NCI-H1930 (cell line): ENCODE data around the gene NAGPA.
A peak's percentile ranks its signal among the peaks of the same experiment; 100 is the strongest.
"Not testable (repeated sequence)": the region's sequence is repeated elsewhere in the genome, so short reads cannot be mapped to it uniquely, and the experiment has no call there.

ENCODE experiments used
- DNase-seq, 2 experiments: peaks; one replicate each; lab custom pipeline; 2025; lab: John Stamatoyannopoulos, UW

The NAGPA gene, protein sequence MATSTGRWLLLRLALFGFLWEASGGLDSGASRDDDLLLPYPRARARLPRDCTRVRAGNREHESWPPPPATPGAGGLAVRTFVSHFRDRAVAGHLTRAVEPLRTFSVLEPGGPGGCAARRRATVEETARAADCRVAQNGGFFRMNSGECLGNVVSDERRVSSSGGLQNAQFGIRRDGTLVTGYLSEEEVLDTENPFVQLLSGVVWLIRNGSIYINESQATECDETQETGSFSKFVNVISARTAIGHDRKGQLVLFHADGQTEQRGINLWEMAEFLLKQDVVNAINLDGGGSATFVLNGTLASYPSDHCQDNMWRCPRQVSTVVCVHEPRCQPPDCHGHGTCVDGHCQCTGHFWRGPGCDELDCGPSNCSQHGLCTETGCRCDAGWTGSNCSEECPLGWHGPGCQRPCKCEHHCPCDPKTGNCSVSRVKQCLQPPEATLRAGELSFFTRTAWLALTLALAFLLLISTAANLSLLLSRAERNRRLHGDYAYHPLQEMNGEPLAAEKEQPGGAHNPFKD

DNA sequence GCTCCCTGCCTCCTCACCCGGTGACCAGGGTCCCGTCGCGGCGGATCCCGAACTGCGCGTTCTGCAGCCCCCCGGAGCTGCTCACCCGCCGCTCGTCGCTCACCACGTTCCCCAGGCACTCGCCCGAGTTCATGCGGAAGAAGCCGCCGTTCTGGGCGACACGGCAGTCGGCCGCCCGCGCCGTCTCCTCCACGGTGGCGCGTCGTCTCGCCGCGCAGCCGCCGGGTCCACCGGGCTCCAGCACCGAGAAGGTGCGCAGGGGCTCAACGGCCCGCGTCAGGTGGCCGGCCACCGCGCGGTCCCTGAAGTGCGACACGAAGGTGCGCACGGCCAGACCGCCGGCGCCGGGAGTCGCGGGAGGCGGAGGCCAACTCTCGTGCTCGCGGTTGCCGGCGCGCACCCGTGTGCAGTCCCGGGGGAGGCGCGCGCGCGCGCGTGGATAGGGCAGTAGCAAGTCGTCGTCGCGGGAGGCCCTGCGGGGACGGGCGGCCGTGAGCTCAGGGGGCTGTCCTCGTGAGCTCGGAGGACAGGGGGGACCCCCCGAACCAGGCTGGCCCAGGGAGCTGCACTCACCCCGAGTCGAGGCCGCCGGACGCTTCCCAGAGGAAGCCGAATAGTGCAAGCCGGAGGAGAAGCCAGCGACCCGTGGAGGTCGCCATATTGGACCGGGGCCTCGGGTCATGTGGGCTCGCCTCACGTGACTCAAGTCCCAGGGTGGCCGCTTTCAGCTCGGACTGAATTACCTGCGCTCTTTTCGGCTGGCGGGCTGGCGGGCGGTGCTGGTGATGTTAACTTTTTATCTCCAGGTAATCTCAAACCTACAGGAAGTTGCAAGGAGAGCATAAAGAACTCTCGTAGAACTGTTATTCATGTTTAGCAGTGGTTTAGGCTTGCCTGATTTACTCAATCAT, at the start of gene NAGPA:
NAGPA (minus strand) TSS at position 680 of the 911 bp plus-strand sequence; CDS start at position 659, 21 bp downstream.
- peak; percentile 75 to 80 for DNase-seq

DNA sequence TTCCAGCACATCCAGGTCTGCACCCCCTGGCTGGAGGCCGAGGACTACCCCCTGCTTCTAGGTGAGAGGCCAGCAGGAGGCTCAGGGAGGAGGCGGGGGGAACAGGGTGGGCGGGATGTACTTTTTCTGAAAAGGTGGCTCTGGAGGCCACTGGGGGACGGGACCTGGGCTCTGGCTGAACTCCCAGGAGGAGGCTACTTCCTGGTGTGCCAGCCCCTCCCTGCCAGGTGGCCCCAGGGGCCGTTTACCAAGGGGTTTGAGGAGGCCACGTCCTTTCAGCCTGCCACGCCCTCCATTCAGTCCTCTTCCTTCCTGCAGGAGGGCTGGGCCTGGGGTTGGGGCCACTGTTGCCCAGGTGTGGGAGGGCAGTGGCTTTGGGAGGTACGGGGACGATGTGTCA, 47.3 kb upstream of the NAGPA start:
- DNase-seq: not testable (repeated sequence)

DNA sequence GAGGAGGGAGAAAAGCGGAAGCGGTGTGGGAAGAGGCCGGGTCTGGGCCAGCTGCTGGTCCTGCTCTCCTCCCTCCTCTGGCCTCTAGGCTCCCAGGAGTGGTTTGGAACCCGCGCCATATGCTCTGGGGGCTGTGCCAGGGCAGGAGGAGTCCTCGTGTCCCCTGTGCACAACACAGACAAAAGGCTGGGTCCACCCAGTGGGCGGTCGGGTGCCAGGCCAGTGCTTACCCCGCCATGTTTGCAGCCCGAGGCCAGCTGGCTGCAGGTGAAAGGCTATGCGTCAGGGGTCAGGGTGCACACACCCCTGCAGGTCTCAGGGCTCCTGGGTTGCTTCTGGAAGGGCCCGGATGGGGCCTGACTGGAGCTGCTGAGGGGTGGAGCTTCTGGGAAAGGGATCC, 46.7 kb upstream of the NAGPA start:
- DNase-seq: not testable (repeated sequence)

DNA sequence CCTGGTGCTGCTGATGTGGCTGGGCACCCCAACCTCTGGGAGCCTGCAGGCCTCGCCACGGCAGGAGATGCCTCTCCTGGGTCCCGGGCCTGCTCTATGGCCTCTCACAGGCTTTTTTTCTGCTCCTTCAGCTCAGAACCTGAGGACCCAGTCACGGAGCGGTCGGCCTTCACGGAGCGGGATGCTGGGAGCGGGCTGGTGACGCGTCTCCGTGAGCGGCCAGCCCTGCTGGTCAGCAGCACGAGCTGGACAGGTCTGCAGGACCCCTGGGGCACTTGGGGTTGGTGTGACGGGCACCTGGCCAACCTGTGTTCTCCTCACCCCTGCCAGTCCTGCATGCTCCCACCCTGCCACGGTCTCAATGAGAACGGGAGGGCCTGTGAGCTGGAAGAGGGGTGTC, 44.9 kb upstream of the NAGPA start:
- no peak for DNase-seq

DNA sequence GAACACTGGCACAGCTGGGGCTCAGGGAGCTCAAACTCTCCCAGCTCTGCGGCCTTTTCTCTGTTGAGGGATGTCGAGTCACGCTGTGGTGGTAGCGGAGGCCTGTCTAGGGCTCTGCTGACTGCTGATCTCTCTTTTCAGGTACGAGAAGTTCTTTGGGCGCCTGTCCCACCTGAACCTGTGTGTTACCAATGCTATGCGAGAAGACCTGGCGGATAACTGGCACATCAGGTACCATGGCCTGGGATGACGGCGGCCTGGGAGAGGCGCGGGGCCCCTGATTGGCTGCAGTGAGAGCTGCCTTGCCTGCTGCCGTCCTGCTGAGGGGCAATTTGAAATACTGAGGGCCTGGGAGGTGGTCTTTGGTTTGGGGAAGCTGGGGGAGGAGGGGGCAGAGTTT, 43.6 kb upstream of the NAGPA start:
- DNase-seq: no peak

DNA sequence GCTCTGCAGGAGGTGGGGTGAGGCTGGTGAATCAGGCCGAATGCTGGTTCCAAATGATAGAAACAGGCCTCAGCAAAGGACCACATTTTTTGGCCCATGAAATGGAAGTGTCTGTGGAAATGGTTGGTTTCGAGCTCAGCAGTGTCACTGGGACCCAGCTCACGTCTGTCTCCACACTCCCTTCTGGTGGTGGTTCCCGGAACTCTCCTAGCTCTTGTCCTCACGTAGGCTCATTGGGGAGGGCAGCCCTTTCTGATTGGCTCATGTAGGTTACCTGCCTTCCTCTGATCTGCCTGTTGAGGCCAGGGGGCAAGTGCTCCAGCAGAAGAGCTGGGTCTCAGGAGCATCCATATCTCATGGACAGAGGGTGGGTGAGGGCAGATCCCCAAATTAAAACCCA, 41.9 kb upstream of the NAGPA start:
- no peak for DNase-seq

DNA sequence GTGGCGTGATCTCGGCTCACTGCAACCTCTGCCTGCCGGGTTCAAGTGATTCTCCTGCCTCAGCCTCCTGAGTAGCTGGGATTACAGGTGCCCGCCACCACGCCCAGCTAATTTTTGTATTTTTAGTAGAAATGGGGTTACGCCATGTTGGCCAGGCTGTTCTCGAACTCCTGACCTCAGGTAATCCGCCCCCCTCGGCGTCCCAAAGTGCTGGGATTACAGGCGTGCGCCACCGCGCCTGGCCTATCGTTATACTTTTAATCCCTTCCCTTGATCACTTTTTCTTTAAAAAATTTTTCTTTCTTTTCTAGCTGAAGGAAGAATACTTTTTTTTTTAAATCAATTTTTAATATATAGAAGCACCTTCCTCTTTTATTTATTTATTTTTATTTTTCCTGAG, 40.0 kb upstream of the NAGPA start:
- DNase-seq: not testable (repeated sequence)

DNA sequence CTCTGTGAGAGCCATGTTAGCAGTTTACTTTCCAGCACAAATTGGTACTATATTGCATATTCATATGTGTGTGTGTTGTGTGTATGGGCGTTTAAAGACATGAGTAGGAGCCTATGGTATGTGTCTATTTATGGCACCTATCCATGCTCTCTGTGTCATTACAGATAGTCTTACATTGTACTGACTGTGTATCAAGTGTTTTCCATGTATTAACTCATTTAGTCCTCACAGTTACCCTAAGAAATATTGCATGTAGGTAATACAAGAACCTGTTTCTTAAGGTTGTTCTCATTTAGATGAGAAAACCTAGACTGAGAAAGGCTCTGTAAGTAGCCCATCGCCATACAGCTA, 39.5 kb upstream of the NAGPA start:
- DNase-seq: no peak

DNA sequence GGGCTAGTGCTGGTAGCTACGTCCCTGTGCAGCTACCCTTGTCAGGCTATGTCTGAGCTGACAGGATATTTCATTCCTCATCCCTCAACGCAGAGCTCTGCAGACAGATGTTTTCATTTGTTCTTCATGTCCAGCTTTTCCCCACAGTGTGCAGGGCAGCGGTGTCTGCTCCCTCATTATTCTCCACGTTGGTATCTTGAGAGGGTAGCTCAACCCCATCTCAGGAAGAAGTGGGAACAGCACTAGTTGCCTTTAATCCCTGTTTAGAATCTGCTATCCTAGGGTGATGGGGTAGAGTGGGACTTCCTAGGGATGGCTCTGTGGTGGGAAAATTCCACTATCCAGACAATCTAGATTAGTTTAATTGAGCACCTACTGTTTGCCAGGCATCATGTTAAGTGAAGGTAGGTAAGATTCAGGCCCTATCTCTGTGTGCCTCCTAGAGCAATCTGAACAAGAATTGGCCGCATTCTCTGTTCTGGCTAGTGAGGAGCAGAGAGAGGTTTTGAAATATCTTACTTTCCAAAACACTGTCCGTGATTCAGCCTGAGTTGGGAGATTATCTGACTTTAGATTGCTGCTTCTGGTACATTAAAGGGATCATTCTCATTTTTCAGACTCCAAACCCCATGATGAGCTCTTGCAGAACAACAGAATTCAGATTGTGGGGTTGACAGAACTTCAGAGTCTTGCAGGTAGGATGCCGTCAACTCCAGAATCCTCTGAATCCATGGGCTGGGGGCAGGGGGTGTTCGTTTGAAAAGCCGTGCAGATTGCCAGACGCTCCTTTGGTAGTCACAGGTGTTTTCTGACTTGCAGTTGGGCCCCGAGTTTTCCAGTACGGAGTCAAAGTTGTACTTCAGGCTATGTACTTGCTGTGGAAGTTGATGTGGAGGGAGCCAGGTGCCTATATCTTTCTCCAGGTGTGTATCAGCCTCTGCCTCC, 38.9 kb upstream of the NAGPA start:
- no peak for DNase-seq

DNA sequence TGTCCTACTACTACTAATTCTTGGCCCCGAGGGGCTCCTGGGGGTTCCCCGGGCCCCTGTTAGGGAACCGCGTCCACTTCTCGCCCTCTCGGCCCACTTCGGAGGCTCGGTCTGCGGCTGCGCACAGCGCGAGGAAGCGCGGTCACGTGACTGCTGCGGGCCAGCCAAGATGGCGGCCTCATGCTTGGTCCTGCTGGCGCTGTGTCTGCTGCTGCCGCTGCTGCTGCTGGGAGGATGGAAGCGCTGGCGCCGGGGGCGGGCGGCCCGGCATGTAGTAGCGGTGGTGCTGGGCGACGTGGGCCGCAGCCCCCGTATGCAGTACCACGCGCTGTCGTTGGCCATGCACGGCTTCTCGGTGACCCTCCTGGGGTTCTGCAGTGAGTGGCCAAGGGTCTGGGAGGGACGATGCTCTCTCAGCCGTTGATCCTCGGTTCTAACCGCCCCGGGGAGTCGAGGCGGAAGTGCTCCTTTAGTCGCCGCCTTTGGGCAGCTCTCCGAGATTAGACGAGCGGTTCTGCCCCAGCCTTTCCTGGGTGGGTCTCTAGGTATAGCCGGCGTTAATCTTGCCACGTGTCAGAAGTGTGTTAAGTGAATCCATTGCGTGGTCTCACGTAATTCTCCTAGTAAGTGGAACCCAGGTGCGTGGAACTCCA, 38.1 kb upstream of the NAGPA start, which contains the start of gene ALG1:
ALG1 (plus strand) TSS at position 163 of the 653 bp plus-strand sequence; CDS start at position 170, 7 bp downstream.
- DNase-seq: peak; percentile 84 to 93

DNA sequence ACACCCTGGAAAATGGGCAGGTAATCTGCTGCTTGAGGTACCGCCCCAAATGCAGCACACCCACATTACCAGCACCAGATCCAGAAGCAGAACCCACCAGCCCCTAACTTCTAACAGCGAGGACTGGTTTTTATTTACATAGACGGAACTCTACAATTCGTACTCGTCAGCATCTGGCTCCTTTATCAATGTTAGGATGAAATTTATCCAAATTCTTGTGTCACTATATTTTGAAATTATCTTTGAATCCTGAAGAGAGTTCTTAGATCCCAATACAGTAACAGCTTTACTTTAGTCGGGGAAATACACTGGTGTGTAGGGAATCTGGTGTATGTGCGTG, 37.6 kb upstream of the NAGPA start:
- DNase-seq: no peak

DNA sequence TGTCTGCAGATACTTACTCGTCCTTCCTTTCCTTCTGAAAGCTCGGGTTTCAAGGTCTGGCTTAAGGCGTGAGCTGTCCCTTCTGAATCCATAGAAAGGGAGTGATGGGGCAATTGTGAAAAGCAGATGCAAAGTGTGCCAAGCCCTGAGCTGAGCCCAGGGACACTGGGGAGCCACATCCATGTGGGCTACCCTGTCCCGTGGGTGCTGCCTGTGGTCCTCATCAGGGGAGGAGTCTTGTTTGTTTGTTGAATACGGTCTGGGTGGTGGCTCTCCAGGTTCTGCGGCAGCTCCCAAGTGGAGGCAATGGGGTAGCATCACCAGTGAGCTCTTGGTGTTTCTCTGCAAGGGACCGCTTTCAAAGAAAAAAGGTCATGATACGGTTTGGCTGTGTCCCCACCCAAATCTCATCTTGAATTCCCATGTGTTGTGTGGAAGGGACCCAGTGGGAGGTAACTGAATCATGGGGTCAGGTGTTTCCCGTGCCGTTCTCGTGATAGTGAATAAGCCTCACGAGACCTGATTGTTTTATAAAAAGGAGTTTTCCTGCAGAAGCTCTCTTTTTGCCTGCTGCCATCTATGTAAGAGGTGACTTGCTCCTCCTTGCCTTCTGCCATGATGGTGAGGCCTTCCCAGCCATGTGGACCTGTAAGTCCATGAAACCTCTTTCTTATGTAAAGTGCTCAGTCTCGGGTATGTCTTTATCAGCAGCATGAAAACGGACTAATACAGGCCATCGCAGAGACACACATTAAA, 36.9 kb upstream of the NAGPA start:
- DNase-seq: no peak

DNA sequence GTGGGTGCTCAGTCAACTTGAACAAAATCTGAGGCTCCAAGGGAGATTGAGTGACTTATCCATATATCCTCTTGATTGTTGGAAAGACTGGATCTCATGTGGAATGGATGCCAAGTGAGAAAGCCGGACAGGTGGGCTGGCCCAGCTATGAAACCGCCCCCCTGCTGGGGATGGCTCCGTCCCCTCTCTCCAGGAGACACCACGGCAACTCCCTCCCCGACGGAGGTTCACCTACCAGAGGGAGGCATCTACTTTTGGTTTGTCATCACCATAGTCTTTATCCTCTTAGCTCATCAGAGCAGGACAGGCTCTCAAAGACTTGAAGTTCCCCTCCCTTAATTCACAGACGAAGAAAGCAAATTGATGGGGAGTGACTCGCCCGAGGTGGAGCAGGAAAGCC, 36.1 kb upstream of the NAGPA start:
- DNase-seq: no peak

DNA sequence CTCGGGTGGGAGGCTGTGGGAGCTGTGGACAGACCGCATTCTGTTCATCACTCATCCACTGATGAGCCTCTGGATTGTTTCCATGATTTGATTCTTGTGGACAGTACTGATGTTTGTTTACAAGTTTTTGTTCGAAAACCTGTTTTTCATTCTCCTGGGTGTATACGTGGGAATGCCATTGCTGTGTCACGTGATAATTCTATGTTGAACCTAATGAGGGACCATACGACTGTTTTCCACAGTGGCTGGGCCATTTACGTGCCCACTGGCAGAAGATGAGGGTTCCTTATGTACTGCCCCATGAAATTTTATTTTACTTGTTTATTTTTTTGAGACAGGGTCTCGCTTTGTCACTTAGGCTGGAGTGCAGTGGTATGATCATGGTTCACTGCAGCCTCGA, 35.3 kb upstream of the NAGPA start:
- DNase-seq: no peak

DNA sequence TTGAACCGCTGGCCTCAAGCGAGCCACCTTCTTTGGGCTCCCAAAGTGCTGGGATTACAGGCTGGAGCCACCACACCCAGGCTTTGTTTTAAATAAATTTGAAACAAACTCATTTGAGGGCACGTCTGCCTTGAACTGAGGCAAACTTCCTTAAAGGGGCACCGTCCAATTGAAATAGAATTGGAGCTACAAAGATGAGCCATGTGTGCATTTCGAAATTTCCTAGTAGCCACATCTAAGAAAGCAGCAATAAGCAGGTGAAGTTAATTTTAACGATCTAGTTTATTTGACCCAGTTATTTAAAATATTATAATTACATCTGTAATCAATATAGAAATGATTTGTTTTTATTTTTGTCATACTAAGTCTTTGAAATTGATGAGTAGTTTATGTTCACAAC, 32.8 kb upstream of the NAGPA start:
- no peak for DNase-seq

DNA sequence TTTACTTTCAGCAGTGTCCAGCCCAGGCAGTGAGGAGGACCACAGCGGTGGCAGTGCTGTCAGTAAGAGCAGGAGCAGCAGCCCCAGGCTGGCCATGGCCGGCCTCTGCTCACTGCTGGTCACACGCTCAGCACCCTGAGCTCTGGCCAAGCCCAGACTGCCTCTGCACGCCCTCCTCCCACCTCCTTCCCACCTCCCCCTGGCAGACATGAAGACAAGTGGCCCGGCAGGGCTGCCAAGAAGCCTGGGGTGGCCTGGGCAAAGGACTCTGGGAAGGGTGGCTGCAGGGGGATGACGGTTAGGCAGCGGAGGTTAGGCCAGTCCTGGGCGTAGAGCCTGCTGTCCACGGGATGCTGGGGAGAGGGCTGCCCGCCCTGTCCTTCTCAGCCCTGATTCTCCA, 32.1 kb upstream of the NAGPA start, which contains the start of gene C16orf89:
C16orf89 (minus strand) TSS at position 144 of the 400 bp plus-strand sequence; CDS start at position 96, 48 bp downstream.
- DNase-seq: no peak

DNA sequence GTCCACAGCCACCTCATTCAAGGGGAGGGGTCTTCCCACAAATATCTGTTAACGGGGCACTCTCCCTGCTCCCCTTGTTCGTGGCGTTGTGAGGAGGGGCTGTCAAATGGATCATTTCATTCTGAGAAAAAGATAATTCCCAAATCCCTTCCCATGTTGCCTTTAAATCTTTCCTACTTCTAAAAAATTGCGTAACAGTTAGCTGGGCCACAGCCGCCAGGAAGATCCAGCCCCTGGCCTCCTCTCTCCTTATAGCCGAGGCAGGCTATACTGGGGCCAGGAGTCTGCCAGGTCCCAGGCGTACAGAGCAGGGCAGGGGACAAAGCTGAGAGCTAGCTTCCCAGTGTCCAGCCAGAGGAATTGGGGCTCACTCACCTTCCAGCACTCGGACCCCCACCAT, 31.6 kb upstream of the NAGPA start:
- DNase-seq: no peak

DNA sequence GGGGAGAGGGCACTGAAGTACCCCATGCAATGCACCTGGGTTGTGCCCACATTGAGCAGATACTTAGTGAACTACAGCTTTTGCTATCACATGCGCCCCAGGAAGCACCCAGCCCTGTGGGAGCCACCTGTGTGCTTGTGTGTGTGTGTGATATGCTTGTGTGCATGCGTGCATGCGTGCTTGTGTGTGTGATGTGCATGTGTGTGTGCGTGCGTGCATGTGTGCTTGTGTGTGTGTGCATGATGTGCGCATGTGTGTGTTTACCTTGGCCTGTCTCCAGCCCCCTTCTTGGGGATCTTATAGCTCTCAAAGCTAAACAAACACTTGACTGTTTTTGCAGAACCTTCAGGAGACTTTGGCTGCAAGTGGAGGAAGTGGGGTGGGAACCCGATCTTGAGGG, 31.2 kb upstream of the NAGPA start:
- no peak for DNase-seq

DNA sequence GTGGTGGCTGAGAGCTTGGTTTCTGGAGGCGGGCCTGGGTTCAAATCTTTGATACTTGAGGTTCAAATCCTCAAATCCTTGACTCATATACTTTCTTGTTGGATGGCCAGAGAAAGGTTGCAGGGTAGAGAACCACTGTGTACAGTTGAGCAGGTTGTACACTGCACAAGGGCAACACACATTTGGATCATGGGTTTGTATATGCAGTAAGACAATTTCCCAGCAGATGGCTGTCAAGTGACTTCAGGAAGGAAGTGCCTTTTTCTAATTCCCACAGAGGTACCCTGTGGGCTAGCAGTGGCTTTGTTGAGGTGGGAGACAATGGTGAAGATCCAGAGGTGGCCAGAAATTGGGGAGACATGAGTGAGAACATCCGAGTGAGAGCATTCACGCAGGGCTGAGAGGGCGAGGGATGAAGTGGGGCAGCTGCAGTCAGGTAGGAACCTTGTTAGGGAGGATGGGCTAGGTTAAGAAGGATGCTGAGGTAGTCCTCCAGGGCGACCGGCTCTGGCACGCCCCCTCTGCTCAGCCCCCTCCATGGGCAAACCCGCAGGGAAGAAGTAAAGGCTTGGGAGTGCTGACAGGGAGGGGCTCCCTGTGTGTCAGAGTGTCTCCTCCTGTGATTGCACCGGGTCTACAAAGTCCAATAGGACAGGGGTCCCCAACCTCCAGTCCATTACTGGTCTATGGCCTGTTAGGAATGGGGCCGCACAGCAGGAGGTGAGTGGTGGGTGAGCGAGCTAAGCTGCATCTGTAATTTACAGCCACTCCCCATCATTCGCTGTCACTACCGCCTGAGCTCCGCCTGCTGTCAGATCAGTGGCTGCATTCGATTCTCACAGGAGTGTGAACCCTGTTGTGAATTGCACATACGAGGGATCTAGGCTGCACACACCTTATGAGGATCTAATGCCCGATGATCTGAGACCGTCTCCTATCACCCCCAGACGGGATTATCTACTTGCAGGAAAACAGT, 29.3 kb upstream of the NAGPA start:
- DNase-seq: peak in 1 of 2 experiments; percentile 15
